Activated CD4-positive, alpha-beta T cell treated with anti-CD3 and anti-CD28 coated beads for 24 hours (primary cell): ENCODE data around the gene NHLRC2.
A peak's percentile ranks its signal among the peaks of the same experiment; 100 is the strongest.
"Not testable (repeated sequence)": the region's sequence is repeated elsewhere in the genome, so short reads cannot be mapped to it uniquely, and the experiment has no call there.

Source experiments
- DNase-seq, 2 donors: peaks; one replicate each; pipeline ENCODE4 v3.0.0-alpha.2; 2020; ENCODE audit warnings: low read depth in 2 of 2

NHLRC2 gene

GRCh38 chr10:113941140-113941539 is 86.7 kb downstream of the NHLRC2 start:
- no peak for DNase-seq

GRCh38 chr10:113943196-113943595 is 88.7 kb downstream of the NHLRC2 start:
- not testable (repeated sequence) for DNase-seq

DNA sequence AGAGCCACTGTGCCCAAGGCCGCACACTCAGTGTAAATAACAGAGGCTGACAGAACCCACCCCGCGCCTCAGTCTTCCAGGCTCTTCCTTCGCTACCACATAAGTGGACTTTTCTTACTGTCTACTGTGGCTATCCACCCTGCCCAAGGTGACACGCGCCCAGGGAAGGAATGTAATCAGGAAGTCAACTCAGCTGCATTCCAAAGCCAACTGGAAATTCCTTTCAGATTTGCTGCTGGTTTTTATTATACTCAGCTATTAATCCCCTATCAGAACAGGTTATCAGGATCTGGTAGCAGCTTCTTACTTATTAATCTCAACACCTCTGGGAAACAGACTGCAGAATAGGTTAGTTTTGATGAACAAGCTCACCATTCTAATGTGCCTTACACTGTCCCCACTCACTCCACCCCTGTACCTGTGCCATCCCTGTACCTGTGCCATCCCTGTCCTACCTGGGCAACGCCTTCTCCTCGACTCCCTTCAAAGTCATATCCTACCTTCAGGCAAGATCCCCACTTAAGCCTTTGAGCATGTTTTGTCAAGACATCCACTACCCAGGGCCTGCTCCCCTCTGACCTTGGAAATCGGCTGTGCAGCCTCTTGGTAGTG is 90.7 kb downstream of the NHLRC2 start:
- DNase-seq: no peak

DNA sequence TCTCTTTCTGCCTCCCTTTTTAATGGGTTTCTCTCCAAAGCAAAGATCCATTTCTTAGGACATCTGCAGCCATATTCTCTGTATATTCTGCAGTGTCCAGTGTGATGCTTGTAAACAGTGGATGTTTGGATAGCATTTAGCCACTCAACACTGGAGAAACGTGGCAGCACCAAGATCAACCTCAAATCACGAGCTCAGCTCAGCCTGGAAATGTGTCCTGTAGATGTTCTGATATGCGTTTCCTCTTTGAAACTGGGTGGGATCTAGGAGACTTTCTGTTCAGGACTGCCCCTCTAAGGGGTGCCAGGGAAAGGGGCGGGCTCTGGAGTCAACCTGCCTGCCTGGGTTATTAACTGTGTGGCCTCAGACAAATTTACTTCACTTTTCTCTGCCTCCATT is 91.2 kb downstream of the NHLRC2 start:
- DNase-seq: no peak

DNA sequence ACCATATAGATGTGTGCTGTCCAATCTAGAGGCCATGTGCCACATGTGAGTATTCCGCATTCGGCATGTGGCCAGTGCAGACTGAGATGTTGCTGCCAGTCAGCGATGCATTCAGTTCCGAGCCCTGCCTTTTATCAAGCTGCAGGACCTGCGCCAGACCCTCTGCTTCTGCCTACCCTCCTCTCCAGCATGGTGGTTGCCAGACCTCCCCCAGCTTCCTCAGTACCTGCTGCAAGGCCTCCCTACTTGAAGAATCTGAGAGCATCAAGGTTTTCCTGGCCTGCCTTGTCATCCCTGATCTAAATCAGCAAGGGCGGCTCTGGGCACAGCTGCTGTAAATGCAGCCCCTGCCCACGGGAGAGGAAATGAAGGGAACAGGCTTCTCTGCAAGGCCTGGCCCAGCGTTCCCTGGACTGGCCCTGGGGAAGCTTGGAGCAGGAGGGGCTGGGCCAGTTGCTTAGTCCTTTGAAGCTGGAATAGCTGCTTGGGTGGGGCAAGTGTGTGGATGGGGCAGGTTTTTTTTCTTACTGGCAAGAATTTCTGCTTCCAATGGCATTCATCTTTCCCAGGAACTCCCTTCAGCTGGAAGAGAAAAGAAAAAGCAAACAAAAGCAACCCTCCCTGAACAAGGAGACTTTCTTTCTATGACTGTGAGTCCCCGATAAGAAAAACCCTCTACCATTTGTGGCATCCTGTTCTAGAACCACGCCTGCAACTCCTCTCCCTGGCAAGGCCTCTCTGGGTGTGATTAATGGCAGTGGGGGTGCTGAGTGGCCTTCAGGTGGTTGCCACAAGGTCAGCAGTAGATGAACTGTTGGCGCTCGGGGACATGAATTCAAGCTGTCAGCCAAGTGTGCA is 93.0 kb downstream of the NHLRC2 start:
- no peak for DNase-seq

DNA sequence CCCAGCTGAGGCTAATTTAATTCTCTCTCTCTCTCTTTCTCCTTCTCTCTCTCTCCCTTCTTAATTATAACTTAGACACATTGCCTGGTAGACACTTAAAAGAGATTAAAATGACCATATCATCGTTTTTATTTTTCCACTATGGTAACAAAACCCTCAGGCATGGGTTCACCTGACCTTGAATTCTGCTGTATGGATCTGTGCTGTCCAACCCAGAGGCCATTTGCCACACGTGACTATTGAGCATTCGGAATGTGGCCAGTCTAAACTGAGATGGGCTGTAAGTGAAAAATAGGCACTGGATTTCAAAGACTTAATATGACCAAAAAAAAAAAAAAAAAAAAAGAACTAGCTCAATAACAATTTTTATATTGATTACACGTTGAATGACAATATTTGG is 93.6 kb downstream of the NHLRC2 start:
- no peak for DNase-seq

GRCh38 chr10:113950268-113950667 is 95.8 kb downstream of the NHLRC2 start:
- DNase-seq: no peak

DNA sequence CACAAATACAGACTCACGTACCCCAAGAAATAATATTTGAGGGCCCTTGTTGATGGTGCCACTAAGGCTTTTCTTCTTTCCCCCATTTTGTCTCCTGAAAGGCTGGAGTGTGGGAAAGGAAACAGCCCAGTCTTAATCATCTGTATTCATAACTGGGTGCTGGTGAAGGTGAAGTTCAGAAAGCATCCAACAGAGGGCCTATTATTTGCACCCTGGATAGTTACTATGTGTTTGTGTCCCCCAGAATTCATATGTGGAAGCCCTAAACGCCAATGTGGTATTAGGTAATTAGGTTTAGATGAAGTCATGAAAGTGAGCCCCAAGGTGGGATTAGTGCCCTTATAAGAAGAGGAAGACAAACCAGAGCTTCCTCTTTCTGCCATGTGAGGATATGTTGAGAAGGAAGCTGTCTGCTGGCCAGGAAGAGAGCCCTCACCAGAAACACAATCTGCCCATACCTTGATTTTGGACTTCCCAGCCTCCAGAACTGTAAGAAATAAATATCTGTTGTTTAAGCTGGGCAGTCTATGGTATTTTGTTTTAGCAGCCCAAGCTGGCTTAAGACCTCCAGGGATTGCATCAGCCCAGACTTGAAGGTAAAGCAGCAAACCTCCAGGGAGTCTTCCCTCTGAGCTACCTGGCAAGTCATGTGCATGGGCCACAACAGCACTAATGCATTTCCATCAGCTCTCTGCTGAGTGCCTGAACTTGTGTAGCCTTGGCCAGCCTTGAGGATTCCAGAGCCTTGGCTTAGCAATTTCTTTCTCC is 99.2 kb downstream of the NHLRC2 start:
- no peak for DNase-seq

DNA sequence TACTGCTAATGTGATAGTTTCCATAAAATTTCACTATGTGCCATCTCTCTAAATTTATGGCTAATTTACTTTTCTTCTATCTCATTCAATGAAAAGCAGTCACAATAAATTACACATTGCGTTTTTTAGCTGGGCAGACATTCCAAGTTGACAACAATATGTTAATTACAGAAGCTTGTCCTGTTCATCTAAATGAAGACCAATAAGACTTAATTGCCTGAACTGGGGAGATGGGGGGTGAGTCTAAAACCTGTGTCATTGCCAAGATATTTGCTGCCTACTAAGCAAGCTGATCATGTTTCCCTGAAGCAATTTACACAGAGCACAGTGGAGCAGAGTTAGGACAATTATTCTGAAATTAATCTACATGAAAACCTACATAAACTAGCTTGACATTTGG is 99.9 kb downstream of the NHLRC2 start:
- no peak for DNase-seq

DNA sequence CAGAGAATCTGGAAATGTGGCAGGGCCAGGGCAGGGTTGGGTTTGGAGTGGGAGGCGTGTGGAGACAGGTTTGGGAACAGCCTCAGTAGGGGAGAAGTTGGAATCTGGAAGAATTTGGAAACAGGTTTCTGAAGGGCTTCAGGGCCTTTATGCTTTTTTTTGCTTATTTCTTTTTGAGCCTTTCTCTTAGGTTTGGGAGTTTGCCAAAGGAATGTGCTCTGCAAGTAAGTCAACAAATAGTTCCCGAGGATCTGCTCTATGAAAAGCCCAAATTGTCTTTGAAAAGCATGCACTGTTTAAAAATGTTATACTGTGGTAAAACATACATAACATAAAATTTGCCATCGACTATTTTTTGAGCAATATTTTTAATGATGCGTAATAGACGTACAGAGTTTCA is 102.6 kb downstream of the NHLRC2 start:
- DNase-seq: no peak

GRCh38 chr10:113958631-113959382 is 104.3 kb downstream of the NHLRC2 start:
- DNase-seq: peak in 1 of 2 donors; percentile 20

DNA sequence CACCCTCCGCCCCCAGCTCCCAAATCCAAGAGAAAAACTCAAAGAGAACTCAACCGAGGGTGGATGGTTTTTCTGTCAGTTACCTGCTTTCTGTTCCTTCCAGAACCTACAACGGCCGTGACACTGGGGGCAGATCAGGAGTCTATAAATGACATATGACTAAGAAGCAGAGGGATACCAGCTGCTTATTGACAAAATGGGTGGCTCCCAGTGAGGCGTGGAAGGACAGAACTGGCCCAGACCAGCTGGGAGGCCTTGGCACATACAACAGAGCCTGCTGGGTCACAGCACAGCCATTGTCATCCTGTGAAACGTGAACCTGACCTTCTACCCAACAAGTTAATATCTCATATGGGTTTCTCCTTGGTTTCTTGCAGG is 104.9 kb downstream of the NHLRC2 start:
- DNase-seq: no peak

GRCh38 chr10:113960617-113961181 is 106.2 kb downstream of the NHLRC2 start:
- DNase-seq: no peak

- peak; percentile 19 to 35 for DNase-seq
Observed at GRCh38 chr10:113961182-113962031, 106.9 kb downstream of the NHLRC2 start.

- no peak for DNase-seq
Observed at GRCh38 chr10:113965077-113965476, 110.6 kb downstream of the NHLRC2 start.

GRCh38 chr10:113965683-113966082 is 111.2 kb downstream of the NHLRC2 start:
- no peak for DNase-seq
